ENCODE measurements around the gene HSPG2. TPM values are rescaled to one million over a fixed set of nuclear protein-coding genes. Genes with fewer than 3 reads are reported as not detected.

Gene HSPG2
- total and polyA plus RNA-seq, 10 donors: 14.4 to 395 (median 151) TPM

- 87 to 93% (median 91%) methylated on average over 5 to 21 of the region's 21 CpGs for WGBS, 5 donors
- Histone ChIP-seq H3K27me3 (replicated peaks in 1 of 7) (no peaks in the 10 kb centered on the region), H3K4me3 (no peak overlapping the region), H3K36me3 (peaks cover 0 to 100% (median 62%) of the 10 kb centered on the region in 6 donors), H3K27ac (no peak overlapping the region), H3K4me1 (no peaks in the 10 kb centered on the region), H3K9me3 (no peaks in the 10 kb centered on the region)
- TF ChIP-seq POLR2AphosphoS5 (IDR thresholded peaks at IDR 0.05) (no peak), POLR2A (IDR thresholded peaks at IDR 0.05) (no peak), CTCF (IDR thresholded peaks at IDR 0.05 in 8 of 11, conservative IDR thresholded peaks at IDR 0.05 in 3 of 11) (no peak)
- DNase-seq: no peak
- intact Hi-C loops (cut with DNase I; ENCODE audit: low total_unique reads): no loop called here
Observed at GRCh38 chr1:21841852-21842466, 95.2 kb downstream of the HSPG2 start.

- Histone ChIP-seq H3K36me3 (peaks cover 0 to 100% (median 61%) of the 10 kb centered on the region in 6 donors), H3K9me3 (no peaks in the 10 kb centered on the region), H3K4me3 (no peak overlapping the region), H3K27me3 (replicated peaks in 1 of 7) (no peaks in the 10 kb centered on the region), H3K4me1 (no peaks in the 10 kb centered on the region), H3K27ac (no peak overlapping the region)
- WGBS, 5 donors: 89 to 98% (median 95%) methylated on average over 13 of the region's 13 CpGs
- intact Hi-C loops (cut with DNase I; ENCODE audit: low total_unique reads): no loop called here
- TF ChIP-seq POLR2AphosphoS5 (IDR thresholded peaks at IDR 0.05) (no peak), CTCF (IDR thresholded peaks at IDR 0.05 in 8 of 11, conservative IDR thresholded peaks at IDR 0.05 in 3 of 11) (no peak)
- DNase-seq: no peak
Observed at GRCh38 chr1:21840981-21841380, 96.1 kb downstream of the HSPG2 start.

GRCh38 chr1:21839337-21840037 lies 97.6 kb downstream of the HSPG2 start:
- 82 to 92% (median 92%) methylated on average over 14 to 19 of the region's 19 CpGs for WGBS, 5 donors
- no peak for DNase-seq
- H3K27me3 ChIP-seq (replicated peaks in 1 of 7): no peaks in the 10 kb centered on the region
- no peaks in the 10 kb centered on the region for H3K4me1 ChIP-seq
- TF ChIP-seq POLR2AphosphoS5 (IDR thresholded peaks at IDR 0.05) (no peak), CTCF (IDR thresholded peaks at IDR 0.05 in 8 of 11, conservative IDR thresholded peaks at IDR 0.05 in 3 of 11) (no peak), POLR2A (IDR thresholded peaks at IDR 0.05) (no peak)
- peaks cover 0 to 100% (median 71%) of the 10 kb centered on the region in 6 donors for H3K36me3 ChIP-seq
- no peak overlapping the region for H3K27ac ChIP-seq
- intact Hi-C loops (cut with DNase I; ENCODE audit: low total_unique reads): no loop called here
- peaks cover 0 to 5% (median 5%) of the 10 kb centered on the region in 8 donors for H3K9me3 ChIP-seq
- no peak overlapping the region for H3K4me3 ChIP-seq

- intact Hi-C loops (cut with DNase I; ENCODE audit: low total_unique reads): no loop called here
- peaks cover 0 to 15% (median 14%) of the 10 kb centered on the region in 8 donors for H3K9me3 ChIP-seq
Observed at GRCh38 chr1:21838359-21839157, 98.6 kb downstream of the HSPG2 start.

More at GRCh38 chr1:21838359-21839157, 98.6 kb downstream of the HSPG2 start:
- Histone ChIP-seq H3K4me3 (no peak overlapping the region), H3K4me1 (no peaks in the 10 kb centered on the region), H3K27me3 (replicated peaks in 1 of 7) (no peaks in the 10 kb centered on the region), H3K36me3 (peaks cover 0 to 100% (median 73%) of the 10 kb centered on the region in 6 donors), H3K27ac (no peak overlapping the region)
- DNase-seq: no peak
- TF ChIP-seq POLR2AphosphoS5 (IDR thresholded peaks at IDR 0.05) (no peak), POLR2A (IDR thresholded peaks at IDR 0.05) (no peak), CTCF (IDR thresholded peaks at IDR 0.05 in 8 of 11, conservative IDR thresholded peaks at IDR 0.05 in 3 of 11) (no peak)
- WGBS, 5 donors: 84 to 91% (median 89%) methylated on average over 14 to 23 of the region's 23 CpGs

Data from spleen (tissue), 11 donors.